SK-N-SH (cell line): ENCODE measurements around the gene APBB2. TPM values are rescaled to one million over a fixed set of nuclear protein-coding genes. Genes with fewer than 3 reads are reported as not detected.

Experiments used
- CTCF ChIA-PET: fragments of 300-600, 350-600 bp; formaldehyde crosslinking; extraction: SDS; loops from one replicate; lab custom pipeline; 2021; lab: Yijun Ruan, JAX
- POLR2A ChIA-PET: fragments of 350-600 bp; sonication (Branson Sonifier 250); formaldehyde crosslinking; extraction: SDS; loops from one replicate; lab custom pipeline; 2020; ENCODE audit warnings: antibody characterized with exemption, inconsistent platforms; lab: Yijun Ruan, JAX
- DNase-seq: peaks from one replicate; pipeline ENCODE4 v3.0.0; 2012
- H2AFZ ChIP-seq: fragments of 200-600 bp; sonication (generic); 2 replicates; pipeline ENCODE4 v1.8.1; 2016; ENCODE audit warnings: antibody characterized with exemption, mild to moderate bottlenecking, low read depth
- H3F3A ChIP-seq: fragments of 200-600 bp; sonication (generic); replicated peaks from 2 replicates; pipeline ENCODE3; 2016; ENCODE audit warnings: antibody characterized with exemption, mild to moderate bottlenecking; ENCODE audit not compliant: insufficient read depth
- H3K27ac ChIP-seq, 2 experiments: fragments of 200-500 bp in 1 of 2; fragments of 200-600 bp in 1 of 2; sonication (Bioruptor generic) in 1 of 2; sonication (generic), shearing (Covaris generic) in 1 of 2; 2 replicates each; pipeline versions ENCODE4 v1.5.1 to v1.6.1; 2014 to 2016; ENCODE audit warnings: low read depth in 2 of 2, inconsistent platforms in 1 of 2, low read length in 1 of 2, mild to moderate bottlenecking in 1 of 2, mixed read lengths in 1 of 2
- H3K27me3 ChIP-seq: fragments of 200-600 bp; sonication (generic), shearing (Covaris generic); 2 replicates; pipeline ENCODE4 v1.6.1; 2016; ENCODE audit warnings: mixed run types; ENCODE audit not compliant: insufficient read depth
- H3K36me3 ChIP-seq, 2 experiments: fragments of 200-500 bp in 1 of 2; fragments of 200-600 bp in 1 of 2; sonication (Bioruptor generic) in 1 of 2; sonication (generic) in 1 of 2; replicated peaks in 1 of 2; 2 replicates each; pipeline versions ENCODE3 to v1.5.1; 2014 to 2016; ENCODE audit warnings: low read length in 1 of 2, mild to moderate bottlenecking in 1 of 2; ENCODE audit not compliant: insufficient read depth in 2 of 2, control insufficient read depth in 1 of 2
- H3K4me1 ChIP-seq, 2 experiments: fragments of 200-500 bp in 1 of 2; fragments of 200-600 bp in 1 of 2; sonication (Bioruptor generic) in 1 of 2; sonication (generic), shearing (Covaris generic) in 1 of 2; 2 replicates each; pipeline versions ENCODE4 v1.5.1 to v1.6.1; 2014 to 2016; ENCODE audit warnings: low read depth in 1 of 2, low read length in 1 of 2, mixed run types in 1 of 2; ENCODE audit not compliant: insufficient read depth in 2 of 2, control insufficient read depth in 1 of 2
- H3K4me2 ChIP-seq: fragments of 200-600 bp; sonication (generic), shearing (Covaris generic); 2 replicates; pipeline ENCODE4 v1.6.1; 2017; ENCODE audit warnings: mixed run types
- H3K4me3 ChIP-seq, 2 experiments: fragments of 200-500 bp in 1 of 2; fragments of 200-600 bp in 1 of 2; sonication (Bioruptor generic) in 1 of 2; sonication (generic), shearing (Covaris generic) in 1 of 2; 2 replicates each; pipeline versions ENCODE4 v1.5.1 to v1.8.1; 2014 to 2016; ENCODE audit warnings: low read depth in 2 of 2, inconsistent platforms in 1 of 2, low read length in 1 of 2, mild to moderate bottlenecking in 1 of 2, mixed read lengths in 1 of 2, moderate library complexity in 1 of 2
- H3K79me2 ChIP-seq: fragments of 200-600 bp; sonication (generic); 2 replicates; pipeline ENCODE4 v1.8.1; 2017; ENCODE audit warnings: mild to moderate bottlenecking; ENCODE audit not compliant: insufficient read depth
- H3K9ac ChIP-seq: fragments of 200-600 bp; sonication (generic); 2 replicates; pipeline ENCODE4 v1.6.1; 2017; ENCODE audit warnings: mixed run types
- H3K9me2 ChIP-seq: fragments of 200-600 bp; sonication (generic); 2 replicates; pipeline ENCODE4 v1.6.1; 2017; ENCODE audit warnings: mixed run types
- H3K9me3 ChIP-seq: fragments of 200-600 bp; sonication (generic); 2 replicates; pipeline ENCODE4 v1.6.1; 2017; ENCODE audit warnings: mixed run types, mild to moderate bottlenecking, moderate library complexity
- H4K20me1 ChIP-seq: fragments of 200-600 bp; sonication (generic); 2 replicates; pipeline ENCODE4 v1.6.1; 2017; ENCODE audit warnings: mild to moderate bottlenecking, mixed run types; ENCODE audit not compliant: insufficient read depth
- EP300 ChIP-seq, 2 experiments: IDR thresholded peaks; 2 replicates each; pipeline versions ENCODE4 v1.4.0 to v1.6.1; 2012; ENCODE audit warnings: borderline replicate concordance in 1 of 2, low read depth in 1 of 2, low read length in 1 of 2
- EZH2phosphoT487 ChIP-seq: fragments of 200-600 bp; sonication (generic); IDR thresholded peaks from 2 replicates; pipeline ENCODE4 v1.6.1; 2017; ENCODE audit warnings: low read depth, mixed run types, mild to moderate bottlenecking, antibody characterized with exemption, moderate library complexity, borderline replicate concordance
- FOSL2 ChIP-seq: IDR thresholded peaks from 2 replicates; pipeline ENCODE4 v1.4.0; 2012; ENCODE audit warnings: low read depth, mild to moderate bottlenecking, moderate library complexity, borderline replicate concordance
- FOXJ3 ChIP-seq: sonication (generic); formaldehyde crosslinking; IDR thresholded peaks from 2 replicates; pipeline ENCODE4 v1.5.1; 2020; ENCODE audit warnings: mild to moderate bottlenecking, missing genetic modification reagents
- FOXM1 ChIP-seq: IDR thresholded peaks from 2 replicates; pipeline ENCODE4 v1.4.0; 2012; ENCODE audit warnings: low read depth, mild to moderate bottlenecking
- GABPA ChIP-seq: IDR thresholded peaks from 2 replicates; pipeline ENCODE4 v1.4.0; 2012; ENCODE audit warnings: low read depth, mild to moderate bottlenecking
- GATA2 ChIP-seq: sonication (generic); formaldehyde crosslinking; IDR thresholded peaks from 2 replicates; pipeline ENCODE4 v1.5.0; 2020; ENCODE audit warnings: mild to moderate bottlenecking, missing genetic modification reagents
- IRF3 ChIP-seq: fragments of 150-350 bp; IDR thresholded peaks from 2 replicates; pipeline ENCODE4 v1.6.1; 2016; ENCODE audit warnings: mild to moderate bottlenecking, low read depth, low read length
- JUND ChIP-seq: IDR thresholded peaks from 2 replicates; pipeline ENCODE4 v1.4.0; 2012
- MEF2A ChIP-seq: IDR thresholded peaks from 2 replicates; pipeline ENCODE4 v1.4.0; 2012; ENCODE audit warnings: low read depth, borderline replicate concordance
- MXI1 ChIP-seq: IDR thresholded peaks from 2 replicates; pipeline ENCODE4 v1.6.1; 2012; ENCODE audit warnings: mild to moderate bottlenecking, low read depth, low read length, improper control_type of control experiment
- PBX3 ChIP-seq: IDR thresholded peaks from 2 replicates; pipeline ENCODE4; 2012
- POLR2AphosphoS5 ChIP-seq: IDR thresholded peaks from 2 replicates; pipeline ENCODE4 v1.6.1; 2012; ENCODE audit warnings: low read depth, low read length
- RCOR1 ChIP-seq: fragments of 150-350 bp; IDR thresholded peaks from 2 replicates; pipeline ENCODE4 v1.6.1; 2017; ENCODE audit warnings: antibody characterized with exemption, low read length
- RFX5 ChIP-seq: IDR thresholded peaks from 2 replicates; pipeline ENCODE4 v1.6.1; 2012; ENCODE audit warnings: mild to moderate bottlenecking, improper control_type of control experiment, low read length
- SIN3A ChIP-seq: IDR thresholded peaks from 2 replicates; pipeline ENCODE4 v1.6.1; 2012; ENCODE audit warnings: low read depth, mild to moderate bottlenecking, low read length, moderate library complexity, borderline replicate concordance
- SMC3 ChIP-seq: IDR thresholded peaks from 2 replicates; pipeline ENCODE4 v1.6.1; 2012; ENCODE audit warnings: low read depth, low read length, improper control_type of control experiment
- TEAD4 ChIP-seq: IDR thresholded peaks from 2 replicates; pipeline ENCODE4 v1.4.0; 2012; ENCODE audit warnings: mild to moderate bottlenecking, borderline replicate concordance; ENCODE audit not compliant: insufficient read depth
- USF1 ChIP-seq: IDR thresholded peaks from 2 replicates; pipeline ENCODE4 v1.4.0; 2012; ENCODE audit warnings: low read depth, borderline replicate concordance
- ZBTB33 ChIP-seq: IDR thresholded peaks from 2 replicates; pipeline ENCODE4 v1.4.0; 2012; ENCODE audit warnings: low read depth, borderline replicate concordance
- WGBS: methylation state at CpG from one replicate; pipeline ENCODE4 v1.1.6; 2017; ENCODE audit warnings: low lambda C conversion rate; 5-methylcytosine and 5-hydroxymethylcytosine counted together
- polyA plus RNA-seq, 3 experiments: library from polyadenylated mRNA; depleted of rRNA; stranded (reverse); fragments of >200 nt; gene quantifications; 2 replicates each; pipeline ENCODE4 v1.2.3, GENCODE V29; 2012

Gene APBB2
- polyA plus RNA-seq, 1 of the 3 experiments (the other 2 are of a cell fraction) = 49.8 TPM

- Histone ChIP-seq H3K9me2 (no peaks in the 10 kb centered on the region), H3K9ac (no peak overlapping the region), H3K4me2 (no peak overlapping the region), H3K79me2 (peaks cover 48% of the 10 kb centered on the region; the same call in 1 of the 2 replicates), H3K4me1 (peaks cover 0 to 12% of the 10 kb centered on the region in 2 experiments; a peak in 1 of 4 replicates), H3K27me3 (no peaks in the 10 kb centered on the region), H3F3A (peaks cover 21% of the 10 kb centered on the region), H3K4me3 (no peak overlapping the region), H3K9me3 (no peaks in the 10 kb centered on the region), H2AFZ (no peak overlapping the region), H3K36me3 (peaks cover 8 to 15% of the 10 kb centered on the region in 2 experiments), H4K20me1 (no peaks in the 10 kb centered on the region), H3K27ac (no peak overlapping the region)
- ChIA-PET POLR2A (no interaction called here), CTCF (no interaction called here)
- TF ChIP-seq ZBTB33 = no peak
- no peak for TF ChIP-seq IRF3
- no peak for TF ChIP-seq SIN3A
- TF ChIP-seq USF1 = no peak
- TF ChIP-seq RFX5 = no peak
- no peak for TF ChIP-seq FOSL2
- TF ChIP-seq EZH2phosphoT487 = no peak
- no peak for TF ChIP-seq PBX3
- no peak for TF ChIP-seq SMC3
- TF ChIP-seq FOXJ3 = no peak
- no peak for TF ChIP-seq MXI1
- TF ChIP-seq MEF2A = no peak
- TF ChIP-seq JUND = no peak
- no peak for TF ChIP-seq TEAD4
- no peak for TF ChIP-seq GATA2
- no peak for TF ChIP-seq RCOR1
- no peak for TF ChIP-seq GABPA
- no peak for TF ChIP-seq EP300 (IDR thresholded peaks at IDR 0.05; ENCODE audit: borderline replicate concordance in 1 of 2, low read depth in 1 of 2, low read length in 1 of 2)
- no peak for TF ChIP-seq POLR2AphosphoS5
- no peak for TF ChIP-seq FOXM1
- WGBS = 73% methylated on average over 5 of the region's 6 CpGs
- DNase-seq = no peak
Measured at GRCh38 chr4:41013746-41014145, 200.6 kb downstream of the APBB2 start.
